EL (cell line): ENCODE results near the gene LAD1.

Experiments used
- DNase-seq: peaks from one replicate; pipeline ENCODE4 v3.0.0-alpha.2; 2016

Gene LAD1

DNA sequence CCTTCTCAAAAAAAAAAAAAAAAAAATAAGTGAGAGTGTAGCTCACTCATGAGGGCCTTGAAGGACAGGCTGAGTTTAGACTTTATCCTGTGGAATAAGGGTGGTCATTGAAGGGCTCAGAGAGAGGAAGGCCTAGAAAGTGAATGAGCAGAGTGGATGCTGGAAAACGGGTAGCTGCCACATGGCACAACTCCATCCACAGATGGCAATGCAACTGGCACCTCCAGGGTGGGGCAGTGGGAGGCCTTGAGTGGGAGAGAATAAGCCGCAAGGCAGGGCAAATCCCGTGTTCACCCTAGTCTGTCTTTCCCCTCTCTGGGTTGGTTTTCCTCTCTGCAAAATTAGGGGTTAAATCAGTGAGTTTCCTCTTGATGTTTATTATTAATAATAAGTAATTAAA lies 19.3 kb upstream of the LAD1 start:
- DNase-seq, result no peak

DNA sequence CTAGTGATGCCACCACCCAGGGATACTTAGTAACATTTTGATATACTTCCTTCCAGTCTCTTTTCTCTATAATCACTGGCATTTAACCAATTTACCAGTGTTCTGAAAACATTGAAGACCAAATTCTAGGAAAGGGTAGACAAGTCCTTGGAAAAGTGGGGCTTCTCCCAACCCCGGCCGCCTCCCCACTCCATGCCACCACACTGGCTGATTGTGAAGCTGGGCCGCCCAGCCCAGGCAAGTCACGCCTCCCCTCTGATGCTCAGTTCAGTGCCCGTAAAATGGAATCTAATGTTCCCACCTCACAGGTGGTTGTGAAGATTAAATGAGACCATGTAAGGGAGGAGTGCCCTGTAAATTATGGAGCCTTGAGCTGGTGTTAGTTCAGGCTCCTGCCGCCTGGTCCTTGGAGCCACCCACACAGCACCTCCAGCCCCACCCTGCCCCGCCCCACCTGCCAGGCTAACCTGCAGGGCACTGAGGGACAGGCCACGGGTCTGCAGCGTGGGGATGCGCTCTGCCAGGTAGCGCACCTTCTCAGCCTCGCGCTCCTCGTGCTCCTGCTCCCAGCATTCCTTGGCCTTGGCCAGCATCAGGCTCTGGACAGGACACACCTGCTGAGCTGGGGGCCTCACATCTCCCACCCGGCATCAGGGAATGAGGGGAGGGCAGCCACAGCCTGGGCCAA lies 15.1 kb upstream of the LAD1 start:
- DNase-seq, result no peak

DNA sequence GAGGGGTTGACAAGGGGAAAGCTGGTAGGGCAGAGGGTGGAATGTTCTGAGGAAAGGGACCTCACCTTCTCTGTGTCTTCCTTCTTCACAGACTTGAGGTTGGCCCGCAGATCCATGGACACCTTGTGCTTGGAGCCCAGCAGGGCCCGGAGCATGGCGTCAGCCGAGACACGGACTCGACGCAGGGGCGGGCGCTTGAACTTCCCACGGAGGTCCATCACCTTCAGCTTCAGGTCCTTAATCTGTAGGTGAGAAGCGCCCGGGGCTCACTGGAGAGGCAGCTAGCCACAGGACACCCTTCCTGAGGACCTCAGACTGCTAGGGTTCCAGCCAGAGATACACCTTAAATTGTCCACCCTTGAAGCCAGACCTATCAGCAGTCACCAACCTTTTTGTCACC lies 12.2 kb upstream of the LAD1 start:
- no peak for DNase-seq

DNA sequence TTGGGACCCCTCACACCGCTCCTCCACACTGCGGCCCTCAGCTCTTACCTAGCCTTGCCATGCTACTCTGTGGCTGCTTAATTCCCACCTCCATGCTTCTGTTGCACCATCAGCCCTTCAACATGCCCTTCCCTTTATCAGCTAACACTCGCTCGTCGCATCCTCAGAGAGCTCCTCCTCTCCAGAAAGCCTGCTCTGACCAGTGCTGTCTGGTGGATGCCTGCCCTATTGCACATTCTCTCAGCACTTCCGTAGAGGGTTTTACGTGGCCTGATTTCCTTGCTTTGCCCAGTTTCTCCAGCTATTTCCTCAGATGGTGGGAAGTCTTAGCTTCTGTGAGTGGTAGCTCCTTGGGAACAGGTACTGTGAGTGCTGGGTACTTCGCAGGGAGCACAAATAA lies 10.3 kb upstream of the LAD1 start:
- no peak for DNase-seq

DNA sequence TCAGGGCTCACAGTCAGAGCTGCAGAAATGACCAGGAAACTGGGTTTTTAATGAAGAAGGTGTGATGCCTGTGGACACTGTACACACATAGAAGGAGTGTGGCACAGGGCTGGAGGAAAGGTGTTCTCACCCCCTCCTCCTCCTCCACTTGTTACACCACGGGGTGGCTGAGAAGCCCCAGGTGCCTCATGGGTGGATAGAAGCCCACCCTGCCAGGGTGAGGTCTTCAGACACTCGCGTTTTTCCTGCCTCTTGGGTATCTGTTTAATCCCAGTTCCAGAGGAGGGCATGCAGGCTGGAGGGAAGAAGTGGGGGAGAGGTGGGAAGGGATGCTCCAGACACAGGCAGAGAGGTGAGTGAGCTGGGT lies 9.7 kb upstream of the LAD1 start:
- no peak for DNase-seq

DNA sequence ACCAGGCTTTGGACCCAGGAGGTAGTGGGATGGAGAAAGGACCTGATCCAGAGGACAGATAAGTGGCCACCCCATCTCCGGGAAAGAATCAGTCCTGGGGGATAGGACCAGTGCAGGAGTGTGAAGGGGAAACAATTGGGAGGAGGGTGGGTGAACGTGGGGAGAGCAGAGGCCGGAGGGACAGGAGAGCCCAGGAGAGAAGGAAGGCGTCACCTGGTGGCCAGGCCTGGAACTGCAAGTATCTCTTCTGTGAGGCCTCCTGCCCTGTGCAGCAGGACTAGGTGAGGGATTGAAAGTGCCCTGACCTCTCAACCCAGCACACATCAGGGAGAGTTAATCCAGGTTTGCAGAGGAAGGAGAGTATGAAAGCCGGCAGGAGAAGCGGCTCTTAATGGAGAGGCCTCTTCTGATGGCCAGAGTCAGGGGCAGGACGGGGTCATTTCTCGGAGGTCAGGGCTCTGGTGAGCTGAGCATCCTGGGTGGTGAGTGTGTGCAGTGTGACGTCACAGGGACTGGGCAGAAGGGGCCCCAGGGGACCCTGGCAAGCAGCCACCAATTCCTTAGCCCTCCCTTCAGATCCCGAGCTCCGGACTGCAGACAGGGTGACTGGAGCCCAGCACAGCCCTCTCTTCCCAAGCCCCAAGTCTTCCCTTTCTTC lies 9.2 kb upstream of the LAD1 start:
- peak; percentile 74 for DNase-seq

DNA sequence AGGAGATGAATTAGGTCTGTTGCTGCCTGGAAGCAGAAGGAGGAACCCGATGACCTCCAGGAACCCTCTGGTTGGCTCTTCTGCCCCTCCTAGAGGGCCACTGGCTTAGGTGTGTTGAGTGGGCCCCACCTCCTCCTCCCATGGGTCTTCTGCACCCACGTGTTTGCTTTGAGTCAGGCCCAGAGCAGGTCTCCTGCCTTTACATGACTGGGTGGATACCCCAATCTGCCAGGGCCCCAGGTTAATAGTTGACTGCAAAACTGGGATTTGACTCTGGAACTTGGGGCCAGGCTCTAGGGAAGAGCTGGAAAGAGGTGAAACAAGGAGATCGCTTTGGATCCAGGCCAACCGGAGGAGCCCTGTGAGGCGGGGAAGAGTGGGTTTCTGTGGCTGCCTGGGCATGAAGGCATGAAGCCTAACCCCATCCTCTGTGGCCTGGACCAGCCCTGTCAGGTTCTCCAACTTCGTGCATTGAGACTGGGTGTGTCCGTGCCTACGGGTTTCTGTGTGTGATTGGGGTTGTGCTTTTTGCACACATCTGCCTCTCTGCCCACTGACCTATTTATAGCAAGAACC lies 7.8 kb upstream of the LAD1 start:
- DNase-seq, result no peak

DNA sequence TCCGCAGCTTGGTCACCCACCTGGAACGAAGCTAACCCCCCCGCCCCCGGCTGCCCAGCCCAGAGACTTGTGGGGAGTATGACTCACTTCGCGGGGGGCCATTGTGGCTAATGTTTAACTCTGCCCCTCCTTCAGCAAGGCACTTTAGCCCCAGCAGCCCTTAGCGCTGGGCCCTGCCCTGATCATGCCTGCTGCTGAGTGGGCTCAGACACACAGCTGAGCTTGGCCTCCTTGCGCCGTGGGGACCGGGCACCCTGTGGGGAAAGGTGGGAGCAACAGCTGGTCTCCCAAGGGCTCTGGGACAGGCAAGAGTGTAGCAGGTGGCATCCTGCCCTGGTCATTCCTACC lies 6.3 kb upstream of the LAD1 start:
- DNase-seq, result no peak

DNA sequence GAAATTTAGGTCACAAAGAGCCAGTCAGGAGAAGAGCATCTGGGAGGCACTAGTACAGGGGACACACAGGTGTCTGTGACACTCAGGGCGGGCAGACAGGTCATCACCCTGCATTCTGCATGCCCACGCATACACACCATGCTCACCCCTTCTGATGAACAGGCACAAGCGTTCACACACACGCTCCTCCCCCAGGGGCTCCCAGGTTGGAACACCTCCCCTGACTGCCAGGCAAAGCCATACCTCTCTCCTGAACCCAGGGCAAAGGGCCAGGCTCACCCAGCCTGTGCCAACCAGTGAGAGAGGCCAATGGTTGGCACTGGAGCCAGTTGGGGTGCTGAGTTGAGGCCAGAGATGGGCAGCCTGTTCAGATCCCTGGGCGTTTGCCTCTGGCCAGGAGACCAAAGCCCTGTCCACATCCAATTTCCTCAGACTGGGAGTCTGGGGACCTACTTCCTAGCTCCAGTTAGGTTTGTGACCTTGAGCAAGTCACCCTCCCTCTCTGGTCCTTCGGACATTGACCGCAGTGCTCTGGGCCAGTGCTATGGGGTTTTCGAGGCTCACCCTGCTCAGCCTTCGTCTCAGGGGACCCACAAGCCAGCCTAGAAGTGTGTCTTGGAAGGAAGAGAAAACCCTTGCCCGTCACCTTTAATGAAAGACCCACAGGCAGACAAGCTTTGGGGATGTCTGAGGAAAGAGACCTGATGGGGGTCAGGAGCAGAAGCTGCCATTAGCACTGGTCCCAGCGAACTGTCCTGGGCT lies 5.8 kb upstream of the LAD1 start:
- DNase-seq, result no peak

DNA sequence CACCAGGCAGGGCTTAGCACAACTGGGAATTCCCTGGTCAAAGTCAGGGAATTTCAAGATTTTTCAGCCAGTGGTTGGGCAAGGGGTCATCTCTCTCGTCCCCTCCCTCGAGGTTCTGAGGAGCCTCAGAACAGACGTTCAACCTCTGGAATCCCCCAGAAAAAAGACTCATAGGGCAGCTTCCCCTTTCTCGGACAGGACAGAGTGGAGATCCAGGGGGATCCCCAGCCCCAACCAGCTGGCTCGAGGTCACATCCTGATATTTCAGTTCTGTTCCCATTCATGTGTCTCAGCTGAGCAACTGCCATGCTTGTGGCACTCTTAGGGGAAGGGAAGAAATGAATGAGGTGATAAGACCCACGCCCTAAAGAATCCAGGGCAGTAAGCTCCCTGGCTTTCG lies 4.9 kb upstream of the LAD1 start:
- DNase-seq, result no peak

DNA sequence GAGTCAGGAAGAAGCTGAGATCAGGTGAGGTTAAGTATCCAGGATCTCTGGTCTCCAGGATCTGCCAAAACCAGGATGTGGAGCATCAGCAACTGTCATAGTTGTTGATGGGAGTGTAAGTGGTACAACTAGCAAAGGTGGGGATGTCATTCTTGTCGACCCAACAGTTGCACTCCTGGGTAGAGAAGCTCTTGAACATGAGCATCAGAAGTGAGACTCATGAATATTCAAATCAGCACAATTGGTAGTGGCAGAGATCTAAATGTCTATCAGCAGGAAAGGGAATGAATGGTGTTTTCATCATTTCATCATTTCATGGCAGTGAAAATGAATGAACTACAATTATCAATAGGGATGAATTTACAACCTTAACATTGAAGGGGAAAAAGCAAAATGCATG lies 4.2 kb upstream of the LAD1 start:
- DNase-seq, result no peak

DNA sequence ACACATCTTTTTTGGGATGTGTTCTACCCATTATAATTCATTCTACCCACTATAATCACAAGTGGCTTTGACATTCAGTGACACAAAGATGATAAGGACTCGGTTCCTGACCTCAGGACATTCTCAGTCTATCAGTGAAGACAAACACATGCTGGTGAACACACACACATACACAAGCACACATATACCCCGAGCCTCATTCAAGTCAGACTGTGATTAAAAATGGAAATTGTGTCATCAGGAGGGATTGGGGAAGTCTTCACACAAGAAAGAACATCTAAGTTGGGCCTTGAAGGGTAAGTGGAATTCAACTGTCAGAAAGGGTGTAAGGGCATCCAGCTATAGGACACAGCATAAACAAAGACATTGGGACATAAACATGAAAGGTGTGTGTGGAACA lies 2.6 kb upstream of the LAD1 start:
- DNase-seq, result no peak

DNA sequence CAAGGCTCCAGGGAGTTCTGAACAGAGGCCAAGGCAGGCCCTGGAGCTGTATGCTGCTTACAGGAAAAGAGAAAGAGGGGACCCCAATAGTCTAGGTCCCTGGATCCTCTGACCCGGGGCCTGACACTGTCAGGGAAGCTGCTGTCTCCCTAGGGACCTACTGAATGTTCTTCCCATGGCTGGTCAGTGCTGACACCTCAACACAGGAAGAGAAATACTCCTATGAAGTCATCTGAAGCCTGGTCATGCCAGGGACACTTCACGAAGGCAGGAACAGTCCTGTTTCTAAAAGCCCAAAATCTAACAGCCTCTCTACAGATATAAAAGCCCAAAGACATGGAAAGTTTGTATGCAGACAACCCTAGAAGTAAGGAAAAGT lies 1.7 kb upstream of the LAD1 start:
- no peak for DNase-seq

DNA sequence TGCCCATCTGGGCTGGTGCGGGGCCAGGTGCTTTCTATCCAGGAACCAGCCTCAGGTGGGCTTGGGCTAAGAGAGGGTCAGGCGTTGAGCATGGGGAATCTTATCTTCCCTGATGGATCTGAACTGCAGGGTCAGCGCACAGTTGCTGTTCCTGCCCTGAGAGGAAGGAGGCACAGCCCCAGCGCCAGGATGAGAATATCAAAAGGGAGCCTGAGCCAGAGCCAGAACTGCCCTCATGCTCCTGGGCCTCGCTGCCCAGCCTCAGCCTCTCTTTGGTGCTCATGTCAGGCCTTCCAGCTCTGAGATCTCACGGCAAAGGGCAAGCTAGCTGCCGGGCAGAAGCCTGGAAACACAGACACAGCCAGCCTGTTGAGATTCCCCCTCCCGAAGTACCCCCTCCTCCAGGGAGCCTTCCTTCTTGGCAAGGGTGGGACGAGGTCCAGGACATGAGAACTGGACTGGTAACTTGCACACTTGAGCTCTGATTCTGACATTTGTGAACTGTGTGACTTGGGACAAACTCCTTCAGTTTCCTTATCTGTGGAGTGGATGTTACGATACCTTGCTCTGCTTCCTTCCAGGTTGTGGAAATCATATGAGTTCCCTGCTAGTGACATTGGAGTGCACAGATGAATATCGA lies 1.2 kb upstream of the LAD1 start:
- no peak for DNase-seq

DNA sequence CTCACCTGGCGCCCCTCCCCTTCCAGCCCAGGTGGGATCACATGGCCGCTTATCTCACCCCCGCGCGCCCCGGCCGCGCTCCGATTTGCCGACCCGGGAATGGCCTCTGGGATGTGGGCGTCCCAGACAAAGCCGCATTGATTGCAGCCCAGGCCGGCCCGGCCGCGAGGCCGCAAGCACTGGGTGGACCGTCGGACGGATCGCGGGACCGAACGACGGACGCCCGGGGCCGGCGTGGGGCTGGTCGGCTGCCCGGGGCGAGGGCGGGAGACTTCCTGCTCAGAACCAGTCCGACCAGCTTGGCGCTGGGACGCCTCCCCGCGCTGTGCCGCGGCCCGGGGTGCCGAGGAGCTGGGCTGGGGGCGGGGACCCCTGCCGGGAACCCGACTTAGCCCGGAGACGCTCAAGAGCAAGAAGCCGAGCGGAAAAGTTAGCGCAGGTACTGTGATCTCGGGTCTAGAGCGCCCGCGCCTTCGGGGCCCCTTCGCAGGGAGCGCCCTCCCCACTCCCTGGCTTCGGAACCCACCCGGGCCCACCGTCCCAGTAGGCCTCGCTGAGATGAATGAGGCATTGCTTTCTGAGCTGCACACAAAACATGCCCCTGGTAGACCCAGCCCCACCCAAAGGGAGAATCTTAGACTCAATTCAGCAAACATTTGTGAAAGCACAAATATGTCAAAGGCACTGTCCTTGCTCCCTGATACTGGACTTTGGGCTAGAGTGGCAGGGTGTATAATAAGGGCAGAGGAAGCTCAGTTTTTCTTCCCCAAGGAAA lies 415 bp upstream of the LAD1 start:
- no peak for DNase-seq

DNA sequence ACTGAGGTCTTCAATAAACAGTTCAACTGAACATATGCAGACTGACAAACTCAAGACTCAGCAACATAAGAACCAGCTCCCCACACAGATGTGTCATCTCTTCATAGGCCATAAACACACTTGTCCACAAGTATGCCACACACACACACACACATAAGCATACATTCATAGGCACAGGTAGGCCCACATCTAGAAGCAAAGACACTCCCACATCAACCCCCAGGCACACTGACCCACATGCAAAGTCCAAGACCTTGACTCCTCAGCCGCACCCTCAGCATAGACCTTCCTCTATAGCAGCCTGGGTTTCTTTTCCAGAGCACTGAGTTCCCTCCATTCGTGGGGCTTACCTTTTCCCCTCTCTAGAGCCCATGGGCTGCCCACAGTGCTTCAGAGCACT lies 1.4 kb downstream of the LAD1 start:
- DNase-seq, result no peak

DNA sequence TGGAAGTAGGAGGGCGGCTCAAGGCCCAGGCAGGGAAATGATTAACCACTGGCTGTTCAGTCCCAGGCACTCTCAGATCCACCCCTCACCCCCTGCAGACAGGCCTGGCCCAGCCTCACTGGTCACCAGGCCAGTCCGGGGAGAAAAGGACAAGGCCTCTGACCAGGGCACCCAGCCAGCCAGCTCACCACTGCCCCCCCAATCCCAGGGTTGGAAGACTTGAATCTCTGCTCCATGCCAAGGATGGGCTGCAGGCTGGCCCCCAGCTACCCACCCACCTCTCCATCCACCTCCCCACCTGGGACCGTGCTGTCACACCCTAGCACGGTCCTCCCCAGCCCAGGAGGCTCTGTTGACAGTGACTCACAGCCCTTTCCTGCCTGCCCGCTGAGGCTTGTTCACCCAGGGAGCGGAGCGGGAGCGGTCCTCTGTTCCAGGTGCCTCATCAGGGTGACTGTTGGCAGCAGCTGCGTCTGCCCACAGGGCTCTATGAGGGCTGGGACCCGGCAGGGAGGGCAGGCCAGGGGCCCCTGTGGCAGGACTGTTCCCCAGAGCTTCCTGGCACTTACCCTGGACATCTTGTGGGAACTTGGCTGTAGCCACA lies 2.2 kb downstream of the LAD1 start:
- DNase-seq, result no peak

DNA sequence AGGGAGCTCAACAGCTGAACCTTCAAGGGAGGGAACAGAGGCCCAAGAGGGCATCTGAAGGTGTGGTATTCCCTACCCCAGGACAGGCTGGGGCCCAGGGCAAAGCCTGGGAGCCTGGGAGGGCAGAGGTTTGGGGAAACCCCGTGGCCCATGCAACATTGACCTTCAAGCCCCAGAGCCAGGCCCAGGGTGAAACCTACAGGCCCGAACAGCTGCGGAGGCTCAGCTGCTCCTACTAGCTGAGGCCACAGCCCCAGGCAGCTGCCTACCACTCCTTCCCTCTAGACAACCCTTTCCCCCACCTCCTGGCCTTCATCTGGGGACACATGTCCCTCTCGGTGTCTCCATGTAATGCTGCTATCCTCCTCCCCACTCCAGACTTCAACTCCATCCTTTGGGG lies 3.2 kb downstream of the LAD1 start:
- no peak for DNase-seq

DNA sequence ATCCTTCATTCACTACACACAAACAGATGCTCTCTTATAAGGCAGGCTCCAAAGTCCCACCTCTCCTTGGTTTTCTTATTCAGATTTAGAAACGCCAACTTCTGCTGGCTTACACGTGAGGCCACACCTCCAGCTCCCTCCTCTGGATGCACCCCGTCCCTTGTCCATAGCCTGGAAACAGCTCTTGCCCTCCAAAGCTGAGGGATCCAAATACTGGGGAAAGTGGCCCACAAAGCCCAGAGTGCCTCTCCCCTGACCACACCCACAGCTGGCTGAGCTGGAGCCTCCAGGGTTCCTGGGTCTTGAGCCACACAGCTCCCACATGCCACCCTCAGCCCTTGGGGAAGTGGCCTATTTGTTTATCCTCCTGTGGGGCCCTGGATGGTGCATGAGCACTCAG lies 4.5 kb downstream of the LAD1 start:
- DNase-seq, result no peak

DNA sequence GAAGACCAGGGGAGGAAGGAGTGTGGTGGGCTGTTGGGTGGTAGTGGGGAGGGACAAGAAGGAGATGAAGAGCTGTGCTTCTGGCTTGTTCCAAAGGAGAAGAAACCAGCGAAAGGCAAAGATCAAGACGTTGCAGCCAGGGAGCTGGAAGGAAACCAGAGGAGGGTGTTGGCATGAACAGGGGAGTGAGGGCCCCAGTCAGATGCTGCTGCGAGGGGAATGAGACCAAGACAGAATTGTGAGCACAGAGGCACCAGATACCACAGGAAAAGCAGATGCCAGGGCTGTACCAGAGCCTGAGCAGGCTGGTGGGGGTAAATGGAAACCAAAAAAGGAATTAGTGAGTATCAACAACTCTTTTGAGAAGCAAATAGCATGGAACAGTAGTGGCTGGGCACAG lies 6.0 kb downstream of the LAD1 start:
- DNase-seq, result no peak

DNA sequence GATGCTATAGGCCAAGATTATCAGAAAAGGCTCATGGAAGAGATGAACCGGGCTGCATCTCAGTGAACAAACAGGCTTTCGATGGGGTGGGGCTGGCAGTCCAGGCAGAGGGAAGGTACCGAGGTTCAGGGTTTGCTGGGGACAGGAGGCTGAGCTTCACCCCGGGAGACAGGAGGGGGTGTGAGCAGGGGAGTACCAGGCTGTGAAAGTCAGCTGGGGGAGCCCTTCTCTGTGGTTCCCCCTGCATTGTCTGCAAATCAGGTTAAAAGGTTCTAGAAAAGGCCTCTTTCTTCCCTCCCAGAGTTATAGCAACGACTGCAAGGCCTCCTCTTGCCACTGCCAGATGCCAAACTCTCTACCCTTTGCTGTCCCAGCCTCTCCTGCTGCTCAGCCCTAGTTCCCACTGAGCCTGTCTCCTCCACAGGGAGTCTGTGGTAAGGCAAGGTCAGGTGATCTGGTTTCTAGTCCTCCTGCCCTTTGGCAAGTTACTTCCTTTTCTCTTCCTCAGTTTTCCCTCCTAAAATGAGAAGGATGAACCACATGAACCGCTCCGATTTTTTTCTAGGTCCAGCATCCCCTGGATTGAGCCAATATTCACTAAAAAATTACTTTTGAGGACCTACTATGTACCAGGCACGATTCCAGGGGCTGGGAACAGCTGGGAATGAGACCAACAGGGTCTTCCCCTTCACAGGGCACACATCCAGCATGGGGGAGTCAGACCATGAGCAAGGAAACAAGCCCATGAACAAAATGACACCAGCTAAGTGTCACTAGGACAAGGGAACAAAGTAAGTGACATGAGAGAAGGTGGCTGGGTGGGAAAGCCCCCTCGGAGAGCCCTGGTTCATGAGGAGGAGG lies 7.2 kb downstream of the LAD1 start:
- no peak for DNase-seq

DNA sequence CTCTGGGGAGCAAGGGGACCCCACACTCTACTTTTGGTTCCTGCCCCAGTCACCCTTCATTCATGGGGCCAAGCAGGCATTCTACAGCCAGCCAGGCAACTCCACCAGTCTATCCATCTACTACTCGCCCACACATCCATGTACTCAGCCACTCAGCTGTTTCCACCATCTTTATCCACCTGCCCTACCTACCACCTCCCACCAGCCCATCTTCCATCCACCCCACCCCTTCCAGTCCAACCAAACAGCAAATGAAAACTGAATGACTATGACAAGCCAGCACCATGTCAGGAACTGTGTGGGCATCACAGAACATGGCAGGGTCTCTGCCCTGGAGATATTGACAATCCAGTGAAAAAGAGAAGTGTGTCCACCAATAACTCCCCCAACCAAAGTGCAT lies 7.9 kb downstream of the LAD1 start:
- DNase-seq, result no peak
